Heart left ventricle (tissue), 13 donors: ENCODE measurements around the gene CAPN10.

Source experiments
- POLR2A ChIP-seq, 2 donors: fragments of 450-650 bp; IDR thresholded peaks; one replicate each; pipeline ENCODE4 v1.6.1; 2017; ENCODE audit warnings: antibody characterized with exemption in 2 of 2, mild to moderate bottlenecking in 2 of 2, moderate library complexity in 2 of 2
- TF ChIP-seq, protein P1 (sequence below), 12 donors: fragments of 200-600 bp; sonication (generic) in 4 of 12; IDR thresholded peaks; one replicate each; pipeline versions ENCODE4 v1.5.0 to v1.8.0; 2018 to 2022; ENCODE audit warnings: antibody characterized with exemption in 12 of 12, mild to moderate bottlenecking in 5 of 12
- donor health status: ischemic (EF 13 %, LVEDD 7.1; RV severe dilation, severe dysfunction).
- donor health status: DM: no; HTN: yes; CAD: no.
- donor health status: DM: no; HTN: no; CAD: no.
- donor health status: ischemic (EF 25% LVEDD 6.9; RV normal size, moderate dysfunction).
- donor health status: ischemic (EF 25% LVEDD 5.7; RV mildly dilated, moderate dysfunction).
- donor health status: ischemic (EF 35%, LVEDD 5.7; RV mildly dilated, moderate dysfunction).
- donor health status: nonischemic (EF 11% LVEDD 7.7; RV severe dilation, severe dysfunction).
- donor health status: DM: yes; HTN: yes; CAD: no.
- donor health status: PGD.
- donor health status: ischemic (EF 29% LVEDD 5.4; RV normal size, mild dysfunction).
- donor health status: nonischemic (EF 23%, LVEDD 6.1; RV moderate dilation, normal function).

GRCh38 chr2:240597419-240598181 lies 11.1 kb downstream of the CAPN10 start:
- TF ChIP-seq, protein P1, sequence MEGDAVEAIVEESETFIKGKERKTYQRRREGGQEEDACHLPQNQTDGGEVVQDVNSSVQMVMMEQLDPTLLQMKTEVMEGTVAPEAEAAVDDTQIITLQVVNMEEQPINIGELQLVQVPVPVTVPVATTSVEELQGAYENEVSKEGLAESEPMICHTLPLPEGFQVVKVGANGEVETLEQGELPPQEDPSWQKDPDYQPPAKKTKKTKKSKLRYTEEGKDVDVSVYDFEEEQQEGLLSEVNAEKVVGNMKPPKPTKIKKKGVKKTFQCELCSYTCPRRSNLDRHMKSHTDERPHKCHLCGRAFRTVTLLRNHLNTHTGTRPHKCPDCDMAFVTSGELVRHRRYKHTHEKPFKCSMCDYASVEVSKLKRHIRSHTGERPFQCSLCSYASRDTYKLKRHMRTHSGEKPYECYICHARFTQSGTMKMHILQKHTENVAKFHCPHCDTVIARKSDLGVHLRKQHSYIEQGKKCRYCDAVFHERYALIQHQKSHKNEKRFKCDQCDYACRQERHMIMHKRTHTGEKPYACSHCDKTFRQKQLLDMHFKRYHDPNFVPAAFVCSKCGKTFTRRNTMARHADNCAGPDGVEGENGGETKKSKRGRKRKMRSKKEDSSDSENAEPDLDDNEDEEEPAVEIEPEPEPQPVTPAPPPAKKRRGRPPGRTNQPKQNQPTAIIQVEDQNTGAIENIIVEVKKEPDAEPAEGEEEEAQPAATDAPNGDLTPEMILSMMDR (IDR thresholded peaks at IDR 0.05) = no peak
- no peak for TF ChIP-seq POLR2A (IDR thresholded peaks at IDR 0.05)
